Liver (tissue), 3 donors: Measurements from ENCODE around the gene FAM13A.

Experiments used
- TAF1 ChIP-seq: conservative IDR thresholded peaks from 2 replicates; pipeline ENCODE4 v1.6.1; 2016; ENCODE audit warnings: antibody characterized with exemption, mild to moderate bottlenecking
- TF ChIP-seq, protein P1 (sequence below): fragments of 150-350 bp; IDR thresholded peaks from 2 replicates; pipeline ENCODE4 v1.5.1; 2017; ENCODE audit warnings: improper control_type of control experiment, low read depth, low read length; ENCODE audit not compliant: missing input control
- donor health status: healthy.
- donor health status: healthy.

- TF ChIP-seq TAF1, result no peak
- TF ChIP-seq, protein P1, sequence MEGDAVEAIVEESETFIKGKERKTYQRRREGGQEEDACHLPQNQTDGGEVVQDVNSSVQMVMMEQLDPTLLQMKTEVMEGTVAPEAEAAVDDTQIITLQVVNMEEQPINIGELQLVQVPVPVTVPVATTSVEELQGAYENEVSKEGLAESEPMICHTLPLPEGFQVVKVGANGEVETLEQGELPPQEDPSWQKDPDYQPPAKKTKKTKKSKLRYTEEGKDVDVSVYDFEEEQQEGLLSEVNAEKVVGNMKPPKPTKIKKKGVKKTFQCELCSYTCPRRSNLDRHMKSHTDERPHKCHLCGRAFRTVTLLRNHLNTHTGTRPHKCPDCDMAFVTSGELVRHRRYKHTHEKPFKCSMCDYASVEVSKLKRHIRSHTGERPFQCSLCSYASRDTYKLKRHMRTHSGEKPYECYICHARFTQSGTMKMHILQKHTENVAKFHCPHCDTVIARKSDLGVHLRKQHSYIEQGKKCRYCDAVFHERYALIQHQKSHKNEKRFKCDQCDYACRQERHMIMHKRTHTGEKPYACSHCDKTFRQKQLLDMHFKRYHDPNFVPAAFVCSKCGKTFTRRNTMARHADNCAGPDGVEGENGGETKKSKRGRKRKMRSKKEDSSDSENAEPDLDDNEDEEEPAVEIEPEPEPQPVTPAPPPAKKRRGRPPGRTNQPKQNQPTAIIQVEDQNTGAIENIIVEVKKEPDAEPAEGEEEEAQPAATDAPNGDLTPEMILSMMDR, result no peak
Measured at GRCh38 chr4:88734403-88734949, 322.5 kb downstream of the FAM13A start.
